ENCODE measurements around the gene BCL6B. TPM values are rescaled to one million over a fixed set of nuclear protein-coding genes. Genes with fewer than 3 reads are reported as not detected.

Gene BCL6B
- total and polyA plus RNA-seq, 2 of the 4 experiments (the other 2 are of a cell fraction): not detected

DNA sequence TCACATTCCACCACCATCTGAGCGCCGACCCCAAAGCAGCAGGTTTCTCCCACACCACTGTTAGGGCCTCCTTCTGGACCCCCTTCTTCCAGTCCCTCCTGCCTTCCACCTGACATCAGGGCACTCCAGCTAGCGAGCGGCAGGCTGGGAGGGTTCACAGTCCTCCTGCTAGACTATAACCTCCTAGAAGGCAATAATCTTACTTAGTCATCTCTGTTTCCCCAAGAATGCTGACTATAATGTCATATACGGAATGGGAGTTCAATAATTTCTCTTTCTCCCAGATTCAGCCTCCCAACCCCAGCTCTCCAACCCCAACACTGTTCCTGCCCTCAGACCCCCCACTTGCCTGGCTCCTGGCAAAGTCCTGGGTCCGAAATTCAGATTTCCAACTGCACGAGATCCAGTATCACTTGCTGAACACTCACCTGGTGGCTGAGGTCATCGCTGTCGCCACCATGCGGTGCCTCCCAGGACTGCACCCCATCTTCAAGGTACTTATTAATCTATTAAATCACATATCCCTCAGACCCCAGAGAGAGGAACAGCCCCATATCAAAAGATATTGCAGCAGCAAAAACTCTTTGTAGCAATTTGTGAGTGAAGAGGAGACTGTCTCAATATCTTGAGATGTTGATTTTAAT lies 21.4 kb upstream of the BCL6B start:
- H3K4me1 ChIP-seq (ENCODE audit: control insufficient read depth, insufficient read depth, low read length): no peaks in the 10 kb centered on the region
- no peak overlapping the region for H3K9ac ChIP-seq (ENCODE audit: low read depth, low read length)
- no peak overlapping the region for H4K5ac ChIP-seq (ENCODE audit: low read depth, low read length)
- H2AK5ac ChIP-seq (ENCODE audit: low read depth, low read length): no peak overlapping the region
- TF ChIP-seq FOS (IDR thresholded peaks at IDR 0.05; ENCODE audit: low read depth, low read length) (no peak), CEBPB (IDR thresholded peaks at IDR 0.05; ENCODE audit: low read depth, low read length) (no peak), BHLHE40 (IDR thresholded peaks at IDR 0.05; ENCODE audit: low read depth, low read length) (no peak), POLR2A (IDR thresholded peaks at IDR 0.05; ENCODE audit: low read depth, low read length) (no peak), RCOR1 (IDR thresholded peaks at IDR 0.05; ENCODE audit: insufficient replicate concordance, low read length) (no peak), MXI1 (IDR thresholded peaks at IDR 0.05; ENCODE audit: borderline replicate concordance, low read depth, low read length) (no peak), CHD1 (IDR thresholded peaks at IDR 0.05; ENCODE audit: low read depth, low read length) (no peak), MAFK (IDR thresholded peaks at IDR 0.05; ENCODE audit: low read depth, low read length) (no peak), ELK1 (IDR thresholded peaks at IDR 0.05; ENCODE audit: borderline replicate concordance, low read depth, low read length) (no peak), RFX5 (IDR thresholded peaks at IDR 0.05; ENCODE audit: low read depth, low read length) (no peak), RAD21 (IDR thresholded peaks at IDR 0.05; ENCODE audit: low read length) (peak; percentile 27; the same call in 1 of the 2 replicates), MAZ (IDR thresholded peaks at IDR 0.05; ENCODE audit: borderline replicate concordance, low read depth, low read length) (no peak), USF2 (IDR thresholded peaks at IDR 0.05; ENCODE audit: low read depth, low read length) (no peak), SMC3 (IDR thresholded peaks at IDR 0.05; ENCODE audit: low read depth, low read length) (peak; percentile 28), NFE2L2 (IDR thresholded peaks at IDR 0.05; ENCODE audit: low read depth, low read length) (no peak)
- TF ChIP-seq, protein P1, sequence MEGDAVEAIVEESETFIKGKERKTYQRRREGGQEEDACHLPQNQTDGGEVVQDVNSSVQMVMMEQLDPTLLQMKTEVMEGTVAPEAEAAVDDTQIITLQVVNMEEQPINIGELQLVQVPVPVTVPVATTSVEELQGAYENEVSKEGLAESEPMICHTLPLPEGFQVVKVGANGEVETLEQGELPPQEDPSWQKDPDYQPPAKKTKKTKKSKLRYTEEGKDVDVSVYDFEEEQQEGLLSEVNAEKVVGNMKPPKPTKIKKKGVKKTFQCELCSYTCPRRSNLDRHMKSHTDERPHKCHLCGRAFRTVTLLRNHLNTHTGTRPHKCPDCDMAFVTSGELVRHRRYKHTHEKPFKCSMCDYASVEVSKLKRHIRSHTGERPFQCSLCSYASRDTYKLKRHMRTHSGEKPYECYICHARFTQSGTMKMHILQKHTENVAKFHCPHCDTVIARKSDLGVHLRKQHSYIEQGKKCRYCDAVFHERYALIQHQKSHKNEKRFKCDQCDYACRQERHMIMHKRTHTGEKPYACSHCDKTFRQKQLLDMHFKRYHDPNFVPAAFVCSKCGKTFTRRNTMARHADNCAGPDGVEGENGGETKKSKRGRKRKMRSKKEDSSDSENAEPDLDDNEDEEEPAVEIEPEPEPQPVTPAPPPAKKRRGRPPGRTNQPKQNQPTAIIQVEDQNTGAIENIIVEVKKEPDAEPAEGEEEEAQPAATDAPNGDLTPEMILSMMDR (conservative IDR thresholded peaks at IDR 0.05; ENCODE audit: low read depth, low read length): peak; percentile 49
- no peak overlapping the region for H3K23ac ChIP-seq (ENCODE audit: low read depth, low read length)
- H3K9me1 ChIP-seq (ENCODE audit: insufficient read depth, low read length): no peaks in the 10 kb centered on the region
- dilution Hi-C loops (cut with HindIII; ENCODE audit: low sequenced_read_pairs, unreplicated experiment): no loop called here
- H3K27me3 ChIP-seq (ENCODE audit: control insufficient read depth, insufficient read depth, low read length): no peaks in the 10 kb centered on the region
- H3K4ac ChIP-seq (ENCODE audit: low read depth, low read length): no peak overlapping the region
- ChIA-PET CTCF (no interaction called here), POLR2A (ENCODE audit: unreplicated experiment) (no interaction called here)
- no peak overlapping the region for H3K18ac ChIP-seq (ENCODE audit: low read depth, low read length)
- H3K56ac ChIP-seq (ENCODE audit: extremely low read depth, insufficient read depth, low read length): no peak overlapping the region
- no peak overlapping the region for H2BK15ac ChIP-seq (ENCODE audit: low read depth, low read length)
- peaks cover 18% of the 10 kb centered on the region for H4K20me1 ChIP-seq (ENCODE audit: insufficient read depth, low read length)
- WGBS, 2 experiments (ENCODE audit: extremely low coverage in 2 of 2, insufficient read length in 1 of 2): 92% methylated on average over 2 of the region's 10 CpGs; no CpG with 5 or more reads in 1 of the 2 experiments
- H2AFZ ChIP-seq (replicated peaks; ENCODE audit: low read length, poor library complexity): no peak overlapping the region
- H3K4me2 ChIP-seq (ENCODE audit: low read depth, low read length): no peak overlapping the region
- in situ Hi-C loops (cut with MboI; ENCODE audit: low sequenced_read_pairs): no loop called here
- H2BK5ac ChIP-seq (ENCODE audit: low read depth, low read length, poor library complexity, severe bottlenecking): no peak overlapping the region
- no peak overlapping the region for H4K8ac ChIP-seq (ENCODE audit: low read depth in 2 of 2, low read length in 2 of 2)
- ATAC-seq (ENCODE audit: low read depth) (no peak; the same call in 1 of the 2 replicates), DNase-seq (no peak)
- no TSS peak for BruUV-seq (replicated peaks)
- peaks cover 10 to 34% of the 10 kb centered on the region in 2 experiments for H3K79me1 ChIP-seq (ENCODE audit: low read depth in 1 of 2, low read length in 2 of 2)
- intact Hi-C loops (cut with micrococcal nuclease): no loop called here
- no peak overlapping the region for H4K91ac ChIP-seq (ENCODE audit: insufficient read depth, low read depth, low read length)
- H2BK120ac ChIP-seq (ENCODE audit: low read depth, low read length): no peak overlapping the region
- no peaks in the 10 kb centered on the region for H3K9me3 ChIP-seq (ENCODE audit: control insufficient read depth, insufficient read depth, low read length)
- peaks cover 42% of the 10 kb centered on the region for H3K36me3 ChIP-seq (ENCODE audit: control insufficient read depth, insufficient read depth, low read length)
- no peak overlapping the region for H3K27ac ChIP-seq (ENCODE audit: insufficient read depth, low read length)
- no peak overlapping the region for H3K14ac ChIP-seq (replicated peaks; ENCODE audit: low read depth, low read length)
- no peak overlapping the region for H3K4me3 ChIP-seq (ENCODE audit: insufficient read depth, low read depth, low read length)
- no peak overlapping the region for H2BK20ac ChIP-seq (ENCODE audit: low read depth, low read length)
- H2AK9ac ChIP-seq (replicated peaks; ENCODE audit: low read depth, low read length, poor library complexity): no peak overlapping the region
